WTC11 (cell line): Measurements from ENCODE around the gene SMYD3.

ENCODE experiments used
- ATF3 ChIP-seq: sonication (generic); formaldehyde crosslinking; conservative IDR thresholded peaks from 2 replicates; pipeline ENCODE4 v1.8.1; 2022; ENCODE audit warnings: mild to moderate bottlenecking, missing genetic modification reagents
- CTCF ChIP-seq: fragments of 200-600 bp; IDR thresholded peaks from 2 replicates; pipeline ENCODE4 v1.8.0; 2022; ENCODE audit warnings: antibody characterized with exemption
- PREB ChIP-seq: sonication (generic); formaldehyde crosslinking; IDR thresholded peaks from 2 replicates; pipeline ENCODE4 v1.8.1; 2022; ENCODE audit warnings: mild to moderate bottlenecking, missing genetic modification reagents, moderate library complexity, borderline replicate concordance

GRCh38 chr1:246145900-246146299, 361.2 kb downstream of the SMYD3 start:
- TF ChIP-seq CTCF (no peak), PREB (CRISPR knock-in tag) (no peak), ATF3 (CRISPR knock-in tag) (no peak)
